Dedifferentiated amniotic fluid mesenchymal stem cell (primary cell): Measurements from ENCODE around the gene HSPH1.
A peak's percentile ranks its signal among the peaks of the same experiment; 100 is the strongest.

ENCODE experiments used
- DNase-seq: peaks from one replicate; pipeline ENCODE4 v3.0.0-alpha.2; 2016; ENCODE audit errors: extremely low spot score

The HSPH1 gene

GRCh38 chr13:31161557-31162150, at the start of gene HSPH1:
TSS of gene HSPH1 (minus strand) at chr13:31161904. CDS start at chr13:31161582, 322 bp downstream.
- peak; percentile 96 for DNase-seq

GRCh38 chr13:31209841-31210210, 48.1 kb upstream of the HSPH1 start:
- no peak for DNase-seq

- DNase-seq: no peak
Measured at GRCh38 chr13:31209172-31209840, 47.6 kb upstream of the HSPH1 start.

- no peak for DNase-seq
Measured at GRCh38 chr13:31208559-31209122, 46.9 kb upstream of the HSPH1 start.

GRCh38 chr13:31207661-31208552, 46.2 kb upstream of the HSPH1 start:
- DNase-seq: peak; percentile 24

- no peak for DNase-seq
Measured at GRCh38 chr13:31204592-31204991, 42.9 kb upstream of the HSPH1 start.

GRCh38 chr13:31201341-31202031, 39.8 kb upstream of the HSPH1 start:
- no peak for DNase-seq

- no peak for DNase-seq
Measured at GRCh38 chr13:31200637-31200971, 38.9 kb upstream of the HSPH1 start.

GRCh38 chr13:31199849-31200636, 38.3 kb upstream of the HSPH1 start, which contains the start of gene B3GLCT:
TSS of gene B3GLCT (plus strand) at chr13:31199975. CDS start at chr13:31200085, 110 bp downstream.
- peak; percentile 59 for DNase-seq

GRCh38 chr13:31199527-31199848, 37.8 kb upstream of the HSPH1 start:
- DNase-seq: no peak

- no peak for DNase-seq
Measured at GRCh38 chr13:31198519-31198918, 36.8 kb upstream of the HSPH1 start.

GRCh38 chr13:31196992-31197391, 35.3 kb upstream of the HSPH1 start:
- DNase-seq: no peak

- DNase-seq: no peak
Measured at GRCh38 chr13:31195616-31196015, 33.9 kb upstream of the HSPH1 start.

GRCh38 chr13:31192306-31192705, 30.6 kb upstream of the HSPH1 start:
- DNase-seq: no peak

- DNase-seq: no peak
Measured at GRCh38 chr13:31191748-31192147, 30.0 kb upstream of the HSPH1 start.

GRCh38 chr13:31184981-31185645, 23.4 kb upstream of the HSPH1 start:
- no peak for DNase-seq

- DNase-seq: no peak
Measured at GRCh38 chr13:31184451-31184850, 22.7 kb upstream of the HSPH1 start.

- no peak for DNase-seq
Measured at GRCh38 chr13:31182987-31183386, 21.3 kb upstream of the HSPH1 start.

- no peak for DNase-seq
Measured at GRCh38 chr13:31179754-31180153, 18.1 kb upstream of the HSPH1 start.

GRCh38 chr13:31179241-31179640, 17.5 kb upstream of the HSPH1 start:
- no peak for DNase-seq
